ENCODE results near the gene ARRDC4.

- TF ChIP-seq CTCF (IDR thresholded peaks at IDR 0.05; ENCODE audit: insufficient read depth, low read length, poor library complexity, severe bottlenecking) (no peak), EZH2phosphoT487 (conservative IDR thresholded peaks at IDR 0.05; ENCODE audit: low read length) (no peak)
These were observed 43.5 kb downstream of the ARRDC4 start for GRCh38 chr15:98003996-98004395.
